ENCODE data around the gene OPN3. TPM values are rescaled to one million over a fixed set of nuclear protein-coding genes. Genes with fewer than 3 reads are reported as not detected.

Gene OPN3
- total RNA-seq, 1 experiment from 2014 or later, result 22.0 TPM

GRCh38 chr1:241638909-241639622 lies 1.1 kb downstream of the OPN3 start:
- Mint-ChIP-seq H3K27me3 (ENCODE audit: unreplicated experiment) (no peaks in the 10 kb centered on the region), H3K27ac (ENCODE audit: unreplicated experiment) (peak overlapping the region; percentile 83), H3K4me3 (ENCODE audit: low read depth, unreplicated experiment) (peak overlapping the region; percentile 85), H3K9me3 (ENCODE audit: low read depth, unreplicated experiment) (peaks cover 5% of the 10 kb centered on the region), H3K4me1 (ENCODE audit: low read depth, unreplicated experiment) (peaks cover 48% of the 10 kb centered on the region), H3K36me3 (ENCODE audit: insufficient read depth, unreplicated experiment) (peaks cover 34% of the 10 kb centered on the region)
- BruUV-seq (replicated peaks), result TSS peak; percentile 60
- no peak for TF ChIP-seq CTCF (IDR thresholded peaks at IDR 0.05; ENCODE audit: unreplicated experiment)
- intact Hi-C loops (cut with micrococcal nuclease; ENCODE audit: unreplicated experiment), result no loop called here
- CTCF ChIA-PET, result no interaction called here
- no peak for DNase-seq

GRCh38 chr1:241638099-241638682 lies 2.0 kb downstream of the OPN3 start:
- peak overlapping the region; percentile 85 for H3K4me3 Mint-ChIP-seq (ENCODE audit: low read depth, unreplicated experiment)
- no peaks in the 10 kb centered on the region for H3K27me3 Mint-ChIP-seq (ENCODE audit: unreplicated experiment)
- peaks cover 3% of the 10 kb centered on the region for H3K9me3 Mint-ChIP-seq (ENCODE audit: low read depth, unreplicated experiment)
- H3K4me1 Mint-ChIP-seq (ENCODE audit: low read depth, unreplicated experiment), result peaks cover 48% of the 10 kb centered on the region
- no peak for DNase-seq
- intact Hi-C loops (cut with micrococcal nuclease; ENCODE audit: unreplicated experiment), result no loop called here
- H3K36me3 Mint-ChIP-seq (ENCODE audit: insufficient read depth, unreplicated experiment), result peaks cover 34% of the 10 kb centered on the region
- CTCF ChIA-PET, result no interaction called here
- no peak for TF ChIP-seq CTCF (IDR thresholded peaks at IDR 0.05; ENCODE audit: unreplicated experiment)
- peak overlapping the region; percentile 6 for H3K27ac Mint-ChIP-seq (ENCODE audit: unreplicated experiment)
- BruUV-seq (replicated peaks), result no TSS peak

- CTCF ChIA-PET, result no interaction called here
- peaks cover 47% of the 10 kb centered on the region for H3K4me1 Mint-ChIP-seq (ENCODE audit: low read depth, unreplicated experiment)
- no TSS peak for BruUV-seq (replicated peaks)
- H3K4me3 Mint-ChIP-seq (ENCODE audit: low read depth, unreplicated experiment), result peak overlapping the region; percentile 85
- no peaks in the 10 kb centered on the region for H3K27me3 Mint-ChIP-seq (ENCODE audit: unreplicated experiment)
- intact Hi-C loops (cut with micrococcal nuclease; ENCODE audit: unreplicated experiment), result no loop called here
- no peak for TF ChIP-seq CTCF (IDR thresholded peaks at IDR 0.05; ENCODE audit: unreplicated experiment)
- peaks cover 2% of the 10 kb centered on the region for H3K9me3 Mint-ChIP-seq (ENCODE audit: low read depth, unreplicated experiment)
- peak overlapping the region; percentile 6 for H3K27ac Mint-ChIP-seq (ENCODE audit: unreplicated experiment)
- no peak for DNase-seq
- H3K36me3 Mint-ChIP-seq (ENCODE audit: insufficient read depth, unreplicated experiment), result peaks cover 34% of the 10 kb centered on the region
Observed at GRCh38 chr1:241637604-241638003, 2.6 kb downstream of the OPN3 start.

- no peak overlapping the region for H3K27ac Mint-ChIP-seq (ENCODE audit: unreplicated experiment)
- intact Hi-C loops (cut with micrococcal nuclease; ENCODE audit: unreplicated experiment), result no loop called here
Observed at GRCh38 chr1:241637046-241637590, 3.1 kb downstream of the OPN3 start.

More at GRCh38 chr1:241637046-241637590, 3.1 kb downstream of the OPN3 start:
- H3K4me1 Mint-ChIP-seq (ENCODE audit: low read depth, unreplicated experiment), result peaks cover 46% of the 10 kb centered on the region
- peaks cover 2% of the 10 kb centered on the region for H3K9me3 Mint-ChIP-seq (ENCODE audit: low read depth, unreplicated experiment)
- peak overlapping the region; percentile 85 for H3K4me3 Mint-ChIP-seq (ENCODE audit: low read depth, unreplicated experiment)
- H3K36me3 Mint-ChIP-seq (ENCODE audit: insufficient read depth, unreplicated experiment), result peaks cover 34% of the 10 kb centered on the region
- BruUV-seq (replicated peaks), result no TSS peak
- DNase-seq, result no peak
- H3K27me3 Mint-ChIP-seq (ENCODE audit: unreplicated experiment), result no peaks in the 10 kb centered on the region
- CTCF ChIA-PET, result no interaction called here
- TF ChIP-seq CTCF (IDR thresholded peaks at IDR 0.05; ENCODE audit: unreplicated experiment), result no peak
